ENCODE results near the gene EHD4. TPM values are rescaled to one million over a fixed set of nuclear protein-coding genes. Genes with fewer than 3 reads are reported as not detected.

The EHD4 gene
- polyA plus RNA-seq, 2 donors, result 12.7 to 13.4 TPM

GRCh38 chr15:41971089-41971894 is 1.1 kb downstream of the EHD4 start:
- H3K9me3 ChIP-seq (ENCODE audit: control insufficient read depth in 2 of 2, insufficient read depth in 1 of 2, low read depth in 1 of 2, low read length in 1 of 2), result no peaks in the 10 kb centered on the region
- peak overlapping the region; percentile 90 to 92 for H3K27ac ChIP-seq (ENCODE audit: low read depth in 2 of 2, low read length in 1 of 2)
- peaks cover 0 to under 1% of the 10 kb centered on the region in 2 donors for H3K4me1 ChIP-seq (ENCODE audit: control insufficient read depth in 2 of 2, insufficient read depth in 2 of 2, low read length in 1 of 2)
- WGBS, 2 donors, result 7 to 9% methylated on average over 16 of the region's 16 CpGs
- H3K36me3 ChIP-seq (ENCODE audit: control insufficient read depth in 2 of 2, insufficient read depth in 2 of 2, low read length in 1 of 2), result no peaks in the 10 kb centered on the region
- H3K27me3 ChIP-seq (ENCODE audit: control insufficient read depth in 1 of 2, insufficient read depth in 2 of 2, low read length in 2 of 2), result no peaks in the 10 kb centered on the region
- H3K4me3 ChIP-seq (ENCODE audit: low read depth in 1 of 2, low read length in 2 of 2), result peak overlapping the region; percentile 95 to 97

DNA sequence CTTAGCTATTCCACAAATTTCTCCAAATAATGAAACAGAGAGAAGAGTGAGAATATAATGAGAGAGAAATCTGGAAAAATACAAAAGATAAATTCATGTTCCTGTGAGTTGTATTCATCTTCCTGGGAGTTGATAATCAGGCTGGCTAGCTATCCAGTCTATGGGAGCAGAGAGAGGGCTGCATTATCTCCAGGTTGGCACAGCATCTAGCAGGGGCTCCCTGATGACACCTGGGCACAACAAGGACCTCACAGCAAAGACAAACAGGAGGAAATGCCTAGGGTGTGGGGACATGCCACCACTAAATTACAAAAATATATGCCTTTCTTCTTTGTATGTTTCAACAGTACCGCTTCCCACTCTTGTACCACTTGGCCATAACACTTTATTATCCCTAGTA is 1.9 kb downstream of the EHD4 start:
- Histone ChIP-seq H3K4me1 (ENCODE audit: control insufficient read depth in 2 of 2, insufficient read depth in 2 of 2, low read length in 1 of 2) (peaks cover 0 to 4% of the 10 kb centered on the region in 2 donors), H3K36me3 (ENCODE audit: control insufficient read depth in 2 of 2, insufficient read depth in 2 of 2, low read length in 1 of 2) (no peaks in the 10 kb centered on the region)

GRCh38 chr15:41969851-41970431 is 2.4 kb downstream of the EHD4 start:
- Histone ChIP-seq H3K27me3 (ENCODE audit: control insufficient read depth in 1 of 2, insufficient read depth in 2 of 2, low read length in 2 of 2) (no peaks in the 10 kb centered on the region), H3K27ac (ENCODE audit: low read depth in 2 of 2, low read length in 1 of 2) (peak overlapping the region; percentile 32 to 57), H3K36me3 (ENCODE audit: control insufficient read depth in 2 of 2, insufficient read depth in 2 of 2, low read length in 1 of 2) (no peaks in the 10 kb centered on the region), H3K9me3 (ENCODE audit: control insufficient read depth in 2 of 2, insufficient read depth in 1 of 2, low read depth in 1 of 2, low read length in 1 of 2) (no peaks in the 10 kb centered on the region), H3K4me3 (ENCODE audit: low read depth in 1 of 2, low read length in 2 of 2) (peak overlapping the region; percentile 6 to 95), H3K4me1 (ENCODE audit: control insufficient read depth in 2 of 2, insufficient read depth in 2 of 2, low read length in 1 of 2) (peaks cover 0 to 4% of the 10 kb centered on the region in 2 donors)
- WGBS, 2 donors, result 61 to 68% methylated on average over 3 of the region's 3 CpGs

More for the DNA sequence above, 1.9 kb downstream of the EHD4 start:
- peak overlapping the region in 1 of 2 donors; percentile 95 for H3K4me3 ChIP-seq (ENCODE audit: low read depth in 1 of 2, low read length in 2 of 2)
- H3K27ac ChIP-seq (ENCODE audit: low read depth in 2 of 2, low read length in 1 of 2), result peak overlapping the region; percentile 32 to 57
- H3K27me3 ChIP-seq (ENCODE audit: control insufficient read depth in 1 of 2, insufficient read depth in 2 of 2, low read length in 2 of 2), result no peaks in the 10 kb centered on the region
- WGBS, 2 donors, result 84 to 88% methylated on average over 1 of the region's 1 CpG
- H3K9me3 ChIP-seq (ENCODE audit: control insufficient read depth in 2 of 2, insufficient read depth in 1 of 2, low read depth in 1 of 2, low read length in 1 of 2), result no peaks in the 10 kb centered on the region

DNA sequence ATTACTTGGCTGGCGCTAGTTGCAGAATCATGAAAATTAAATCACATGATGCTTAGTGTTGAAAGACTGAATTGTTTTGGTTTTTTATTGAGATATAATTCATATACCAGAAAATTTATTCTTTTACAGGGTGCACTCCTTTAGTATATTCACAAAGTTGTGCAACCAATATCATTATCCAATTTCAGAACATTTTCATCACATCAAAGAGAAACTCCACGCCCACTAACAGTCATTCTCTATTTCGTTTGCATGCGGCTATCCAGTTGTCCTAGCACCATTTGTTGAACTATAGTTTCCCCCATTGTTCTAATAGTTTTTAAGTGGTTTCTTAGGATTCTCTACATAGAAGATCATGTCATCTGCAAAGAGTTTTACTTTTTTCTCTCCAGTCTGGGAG is 3.7 kb downstream of the EHD4 start:
- 75 to 89% methylated on average over 4 of the region's 4 CpGs for WGBS, 2 donors
- no peaks in the 10 kb centered on the region for H3K9me3 ChIP-seq (ENCODE audit: control insufficient read depth in 2 of 2, insufficient read depth in 1 of 2, low read depth in 1 of 2, low read length in 1 of 2)
- no peak overlapping the region for H3K4me3 ChIP-seq (ENCODE audit: low read depth in 1 of 2, low read length in 2 of 2)
- H3K36me3 ChIP-seq (ENCODE audit: control insufficient read depth in 2 of 2, insufficient read depth in 2 of 2, low read length in 1 of 2), result no peaks in the 10 kb centered on the region
- H3K27ac ChIP-seq (ENCODE audit: low read depth in 2 of 2, low read length in 1 of 2), result no peak overlapping the region
- peaks cover 0 to 4% of the 10 kb centered on the region in 2 donors for H3K4me1 ChIP-seq (ENCODE audit: control insufficient read depth in 2 of 2, insufficient read depth in 2 of 2, low read length in 1 of 2)
- no peaks in the 10 kb centered on the region for H3K27me3 ChIP-seq (ENCODE audit: control insufficient read depth in 1 of 2, insufficient read depth in 2 of 2, low read length in 2 of 2)

GRCh38 chr15:41967506-41968206 is 4.7 kb downstream of the EHD4 start:
- H3K27me3 ChIP-seq (ENCODE audit: control insufficient read depth in 1 of 2, insufficient read depth in 2 of 2, low read length in 2 of 2), result no peaks in the 10 kb centered on the region
- H3K9me3 ChIP-seq (ENCODE audit: control insufficient read depth in 2 of 2, insufficient read depth in 1 of 2, low read depth in 1 of 2, low read length in 1 of 2), result no peaks in the 10 kb centered on the region
- H3K4me3 ChIP-seq (ENCODE audit: low read depth in 1 of 2, low read length in 2 of 2), result no peak overlapping the region
- H3K27ac ChIP-seq (ENCODE audit: low read depth in 2 of 2, low read length in 1 of 2), result peak overlapping the region in 1 of 2 donors; percentile 17
- no peaks in the 10 kb centered on the region for H3K36me3 ChIP-seq (ENCODE audit: control insufficient read depth in 2 of 2, insufficient read depth in 2 of 2, low read length in 1 of 2)
- H3K4me1 ChIP-seq (ENCODE audit: control insufficient read depth in 2 of 2, insufficient read depth in 2 of 2, low read length in 1 of 2), result peaks cover 0 to 4% of the 10 kb centered on the region in 2 donors
- 72% methylated on average over 4 of the region's 4 CpGs for WGBS, 2 donors

DNA sequence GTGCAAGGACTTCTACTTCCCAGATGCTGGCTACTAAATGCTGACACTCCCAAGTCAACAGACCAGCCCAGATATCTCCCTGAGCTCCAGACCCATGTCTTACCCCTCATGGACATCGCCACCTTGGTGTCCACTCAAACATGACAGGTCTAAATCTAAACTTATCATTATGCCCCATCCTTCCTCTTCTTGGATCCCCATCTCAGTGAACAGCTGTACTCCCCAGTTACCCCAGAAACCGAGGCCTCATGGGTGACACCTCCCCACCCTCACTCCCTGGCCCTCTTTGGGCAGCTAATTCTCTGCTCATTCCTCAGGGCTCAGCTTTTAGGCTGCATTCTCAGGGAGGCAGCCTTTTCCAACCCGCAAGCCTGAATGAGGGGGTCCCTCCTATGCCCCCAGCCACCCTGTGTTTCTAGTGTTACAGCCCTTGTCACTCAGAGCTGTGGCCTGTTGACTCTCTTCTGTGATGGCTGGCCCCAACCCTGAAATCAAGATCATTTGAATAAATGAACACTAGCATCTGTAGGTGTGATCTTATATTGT is 5.4 kb downstream of the EHD4 start:
- WGBS, 2 donors, result 89% methylated on average over 3 of the region's 3 CpGs

DNA sequence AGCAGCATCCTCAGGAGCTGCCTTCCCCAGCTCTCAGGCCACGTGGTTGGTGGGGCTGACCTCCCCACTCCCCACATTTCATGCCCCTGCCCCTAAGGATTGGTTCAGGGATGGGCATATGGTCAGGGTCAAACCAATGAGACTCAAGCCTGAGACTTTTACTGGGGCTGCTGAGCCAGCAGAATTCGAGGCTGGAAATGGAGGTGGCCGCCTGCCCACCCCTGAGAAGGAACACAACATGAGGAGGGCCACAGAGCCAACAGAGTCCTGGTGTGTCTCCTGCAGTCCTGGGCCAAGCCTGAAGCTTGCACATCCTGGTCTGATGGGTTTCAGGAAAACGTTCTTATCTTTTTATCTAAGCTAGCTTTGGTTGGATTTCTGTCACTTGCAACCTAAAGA is 5.9 kb downstream of the EHD4 start:
- 78 to 81% methylated on average over 4 of the region's 4 CpGs for WGBS, 2 donors
- H3K4me1 ChIP-seq (ENCODE audit: control insufficient read depth in 2 of 2, insufficient read depth in 2 of 2, low read length in 1 of 2), result peaks cover 0 to 4% of the 10 kb centered on the region in 2 donors

More for the DNA sequence above, 5.4 kb downstream of the EHD4 start:
- Histone ChIP-seq H3K4me3 (ENCODE audit: low read depth in 1 of 2, low read length in 2 of 2) (no peak overlapping the region), H3K27ac (ENCODE audit: low read depth in 2 of 2, low read length in 1 of 2) (no peak overlapping the region), H3K4me1 (ENCODE audit: control insufficient read depth in 2 of 2, insufficient read depth in 2 of 2, low read length in 1 of 2) (peaks cover 0 to 4% of the 10 kb centered on the region in 2 donors), H3K9me3 (ENCODE audit: control insufficient read depth in 2 of 2, insufficient read depth in 1 of 2, low read depth in 1 of 2, low read length in 1 of 2) (no peaks in the 10 kb centered on the region), H3K27me3 (ENCODE audit: control insufficient read depth in 1 of 2, insufficient read depth in 2 of 2, low read length in 2 of 2) (no peaks in the 10 kb centered on the region), H3K36me3 (ENCODE audit: control insufficient read depth in 2 of 2, insufficient read depth in 2 of 2, low read length in 1 of 2) (no peaks in the 10 kb centered on the region)

GRCh38 chr15:41965441-41966413 is 6.6 kb downstream of the EHD4 start:
- H3K27ac ChIP-seq (ENCODE audit: low read depth in 2 of 2, low read length in 1 of 2), result no peak overlapping the region
- peaks cover 0 to 4% of the 10 kb centered on the region in 2 donors for H3K4me1 ChIP-seq (ENCODE audit: control insufficient read depth in 2 of 2, insufficient read depth in 2 of 2, low read length in 1 of 2)

More for the DNA sequence above, 5.9 kb downstream of the EHD4 start:
- Histone ChIP-seq H3K4me3 (ENCODE audit: low read depth in 1 of 2, low read length in 2 of 2) (no peak overlapping the region), H3K27me3 (ENCODE audit: control insufficient read depth in 1 of 2, insufficient read depth in 2 of 2, low read length in 2 of 2) (no peaks in the 10 kb centered on the region), H3K27ac (ENCODE audit: low read depth in 2 of 2, low read length in 1 of 2) (no peak overlapping the region), H3K9me3 (ENCODE audit: control insufficient read depth in 2 of 2, insufficient read depth in 1 of 2, low read depth in 1 of 2, low read length in 1 of 2) (no peaks in the 10 kb centered on the region), H3K36me3 (ENCODE audit: control insufficient read depth in 2 of 2, insufficient read depth in 2 of 2, low read length in 1 of 2) (no peaks in the 10 kb centered on the region)

More at GRCh38 chr15:41965441-41966413, 6.6 kb downstream of the EHD4 start:
- Histone ChIP-seq H3K4me3 (ENCODE audit: low read depth in 1 of 2, low read length in 2 of 2) (no peak overlapping the region), H3K36me3 (ENCODE audit: control insufficient read depth in 2 of 2, insufficient read depth in 2 of 2, low read length in 1 of 2) (no peaks in the 10 kb centered on the region), H3K9me3 (ENCODE audit: control insufficient read depth in 2 of 2, insufficient read depth in 1 of 2, low read depth in 1 of 2, low read length in 1 of 2) (no peaks in the 10 kb centered on the region), H3K27me3 (ENCODE audit: control insufficient read depth in 1 of 2, insufficient read depth in 2 of 2, low read length in 2 of 2) (no peaks in the 10 kb centered on the region)
- WGBS, 2 donors, result 72 to 74% methylated on average over 15 of the region's 15 CpGs
